Brain microvascular endothelial cell (primary cell): ENCODE data around the gene VDAC1.

Experiments
- DNase-seq: peaks from one replicate; pipeline ENCODE4 v3.0.0-alpha.2; 2020
- H3K27ac ChIP-seq: fragments of 250-450 bp; sonication (Bioruptor Pico); 2 replicates; pipeline ENCODE4 v1.5.1; 2020; ENCODE audit warnings: mild to moderate bottlenecking, moderate library complexity
- H3K27me3 ChIP-seq: fragments of 250-450 bp; sonication (Bioruptor Pico); replicated peaks from 2 replicates; pipeline ENCODE4 v1.5.1; 2020; ENCODE audit warnings: mild to moderate bottlenecking
- H3K36me3 ChIP-seq: fragments of 250-450 bp; sonication (Bioruptor Pico); replicated peaks from 2 replicates; pipeline ENCODE4 v1.5.1; 2020; ENCODE audit warnings: mild to moderate bottlenecking
- H3K4me3 ChIP-seq: 2 replicates; pipeline ENCODE4 v1.5.1; 2011; ENCODE audit warnings: low read depth, mild to moderate bottlenecking, control low read depth, low read length, moderate library complexity
- CTCF ChIP-seq: IDR thresholded peaks from 2 replicates; pipeline ENCODE4 v1.5.1; 2011; ENCODE audit warnings: low read depth, mild to moderate bottlenecking, moderate library complexity, low read length, control low read depth, inconsistent platforms; ENCODE audit errors: missing control alignments
- in situ Hi-C: cut with HindIII; loops from 2 replicates; pipeline ENCODE4 v1.10.0; 2017; ENCODE audit warnings: low sequenced_read_pairs, low pct_ligation_motif_present

Gene VDAC1

DNA sequence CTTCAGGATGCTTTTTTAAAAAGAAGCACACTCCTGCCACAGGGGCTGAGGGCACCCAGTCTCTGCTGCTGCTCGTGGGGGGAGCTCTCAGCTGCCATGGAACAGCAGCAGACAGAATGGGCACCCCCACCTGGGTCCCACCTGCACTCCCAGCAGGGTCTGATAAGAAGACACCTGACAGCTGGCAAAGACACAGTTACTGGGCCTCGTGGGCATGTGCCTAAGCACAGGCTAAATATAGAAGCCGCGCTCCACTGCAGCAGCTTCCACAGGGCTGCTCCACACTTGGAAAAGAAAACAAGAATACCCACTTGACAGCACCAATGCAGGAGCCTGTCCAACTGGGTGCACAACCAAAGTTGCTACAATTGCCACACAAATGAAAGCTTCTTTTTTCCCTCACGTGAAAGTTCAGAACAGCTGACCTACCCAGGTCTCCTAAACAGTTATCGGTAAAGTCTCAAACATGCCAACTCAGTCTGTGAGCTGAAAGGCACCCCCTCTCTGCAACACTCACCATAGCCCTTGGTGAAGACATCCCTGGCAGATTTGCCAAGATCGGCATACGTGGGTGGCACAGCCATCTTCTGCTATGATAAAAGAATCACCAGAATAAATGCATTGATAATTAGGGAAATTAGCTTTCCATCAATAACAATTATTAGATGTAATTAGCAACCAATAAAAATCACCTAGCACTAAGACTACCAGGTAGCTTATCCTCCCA lies 12.2 kb downstream of the VDAC1 start:
- no peak overlapping the region for H3K4me3 ChIP-seq
- no peak for TF ChIP-seq CTCF
- no peak for DNase-seq
- H3K36me3 ChIP-seq: peaks cover 35% of the 10 kb centered on the region
- no peaks in the 10 kb centered on the region for H3K27me3 ChIP-seq
- H3K27ac ChIP-seq: no peak overlapping the region
- in situ Hi-C loops: no loop called here

GRCh38 chr5:133991171-133991910 lies 13.4 kb downstream of the VDAC1 start:
- Histone ChIP-seq H3K36me3 (peaks cover 43% of the 10 kb centered on the region), H3K27ac (no peak overlapping the region), H3K4me3 (no peak overlapping the region), H3K27me3 (no peaks in the 10 kb centered on the region)
- in situ Hi-C loops: no loop called here
- no peak for DNase-seq
- no peak for TF ChIP-seq CTCF

DNA sequence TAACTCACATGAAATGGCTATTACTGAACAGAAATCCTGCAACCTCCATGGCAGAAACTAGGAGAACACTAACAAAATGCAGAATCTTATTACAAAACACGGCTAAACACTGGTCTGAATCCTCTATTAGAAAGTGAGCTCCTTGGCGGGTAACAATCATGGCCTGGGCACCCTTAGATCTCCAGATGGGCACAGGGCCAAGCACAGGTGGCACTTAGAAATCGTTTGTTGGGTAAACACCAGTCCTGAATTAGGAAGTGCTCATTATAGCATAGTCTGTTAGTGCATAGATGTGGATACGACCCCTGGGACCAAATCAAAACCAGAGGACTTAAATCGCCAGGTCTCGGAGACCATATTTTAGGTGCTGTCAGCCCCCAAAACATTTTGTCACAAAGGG lies 14.4 kb downstream of the VDAC1 start:
- TF ChIP-seq CTCF: no peak
- Histone ChIP-seq H3K36me3 (peaks cover 50% of the 10 kb centered on the region), H3K4me3 (no peak overlapping the region), H3K27me3 (no peaks in the 10 kb centered on the region), H3K27ac (no peak overlapping the region)
- in situ Hi-C loops: no loop called here
- no peak for DNase-seq

GRCh38 chr5:133985540-133986180 lies 19.1 kb downstream of the VDAC1 start:
- TF ChIP-seq CTCF: no peak
- peaks cover 68% of the 10 kb centered on the region for H3K36me3 ChIP-seq
- H3K4me3 ChIP-seq: no peak overlapping the region
- no peak overlapping the region for H3K27ac ChIP-seq
- H3K27me3 ChIP-seq: no peaks in the 10 kb centered on the region
- DNase-seq: no peak
- in situ Hi-C loops: no loop called here

- Histone ChIP-seq H3K27ac (no peak overlapping the region), H3K36me3 (peaks cover 52% of the 10 kb centered on the region), H3K27me3 (no peaks in the 10 kb centered on the region), H3K4me3 (no peak overlapping the region)
- DNase-seq: no peak
- in situ Hi-C loops: no loop called here
- TF ChIP-seq CTCF: no peak
Observed at GRCh38 chr5:133983674-133984073, 21.1 kb downstream of the VDAC1 start.
